ENCODE measurements around the gene GSTO1. TPM values are rescaled to one million over a fixed set of nuclear protein-coding genes. Genes with fewer than 3 reads are reported as not detected.

The GSTO1 gene
- total and polyA plus RNA-seq, 2 of the 13 experiments (the other 11 are each of a cell fraction or from before 2014, with no cell fraction given), result 228 to 300 TPM

GRCh38 chr10:104253106-104253505 is 1.6 kb upstream of the GSTO1 start (continued):
- peak; percentile 87 for TF ChIP-seq ZBTB34 (CRISPR knock-in tag; IDR thresholded peaks at IDR 0.05)
- peak; percentile 71; the same call in 1 of the 2 replicates for TF ChIP-seq ZBTB10 (CRISPR knock-in tag; IDR thresholded peaks at IDR 0.05; ENCODE audit: borderline replicate concordance)
- peak; percentile 48; the same call in 1 of the 2 replicates for TF ChIP-seq CBX5 (CRISPR knock-in tag; IDR thresholded peaks at IDR 0.05; ENCODE audit: borderline replicate concordance)
- peak; percentile 72; the same call in 1 of the 2 replicates for TF ChIP-seq SNAPC2 (CRISPR knock-in tag; IDR thresholded peaks at IDR 0.05)
- peak; percentile 91 for TF ChIP-seq ZGPAT (CRISPR knock-in tag; IDR thresholded peaks at IDR 0.05)
- TF ChIP-seq SOX6 (IDR thresholded peaks at IDR 0.05), result no peak
- peak; percentile 89 for TF ChIP-seq SOX6 (CRISPR knock-in tag; IDR thresholded peaks at IDR 0.05)
- peak; percentile 92 for TF ChIP-seq RARA (CRISPR knock-in tag; IDR thresholded peaks at IDR 0.05)
- TF ChIP-seq ZNF607 (CRISPR knock-in tag; IDR thresholded peaks at IDR 0.05; ENCODE audit: borderline replicate concordance), result peak; percentile 46; the same call in 1 of the 2 replicates
- peak; percentile 30; the same call in 1 of the 2 replicates for TF ChIP-seq KDM1A (CRISPR knock-in tag; IDR thresholded peaks at IDR 0.05)
- peak; percentile 33; the same call in 1 of the 2 replicates for TF ChIP-seq ZNF264 (CRISPR knock-in tag; IDR thresholded peaks at IDR 0.05)
- TF ChIP-seq HDAC2 (CRISPR knock-in tag; IDR thresholded peaks at IDR 0.05), result peak; percentile 94
- TF ChIP-seq MEIS2 (CRISPR knock-in tag; IDR thresholded peaks at IDR 0.05), result peak; percentile 63; the same call in 1 of the 2 replicates
- peak; percentile 70 for TF ChIP-seq CEBPG (CRISPR knock-in tag; IDR thresholded peaks at IDR 0.05)
- TF ChIP-seq SNAPC4 (CRISPR knock-in tag; IDR thresholded peaks at IDR 0.05), result peak; percentile 80
- peak; percentile 85; the same call in 1 of the 2 replicates for TF ChIP-seq ZNF431 (CRISPR knock-in tag; IDR thresholded peaks at IDR 0.05; ENCODE audit: borderline replicate concordance, low read depth)
- TF ChIP-seq TAF1 (CRISPR knock-in tag; IDR thresholded peaks at IDR 0.05), result peak; percentile 34; the same call in 1 of the 2 replicates
- TF ChIP-seq KLF11 (CRISPR knock-in tag; IDR thresholded peaks at IDR 0.05), result no peak
- peak; percentile 80; the same call in 1 of the 2 replicates for TF ChIP-seq ZNF414 (CRISPR knock-in tag; IDR thresholded peaks at IDR 0.05)
- no peak for TF ChIP-seq ATRX (CRISPR knock-in tag; IDR thresholded peaks at IDR 0.05; ENCODE audit: borderline replicate concordance)

All from HepG2 (cell line).